ENCODE measurements around the gene TK1.

- no peak for TF ChIP-seq BHLHE40 (IDR thresholded peaks at IDR 0.05; ENCODE audit: borderline replicate concordance)
- TF ChIP-seq NFRKB (IDR thresholded peaks at IDR 0.05): no peak
- no peak for TF ChIP-seq ARNT (IDR thresholded peaks at IDR 0.05)
- TF ChIP-seq SUZ12 (IDR thresholded peaks at IDR 0.05): no peak
- TF ChIP-seq PKNOX1 (IDR thresholded peaks at IDR 0.05): no peak
- no peak for TF ChIP-seq FOXK2 (IDR thresholded peaks at IDR 0.05)
- no peak for TF ChIP-seq L3MBTL2 (conservative IDR thresholded peaks at IDR 0.05)
- no peak for TF ChIP-seq HDGF (IDR thresholded peaks at IDR 0.05; ENCODE audit: borderline replicate concordance)
- TF ChIP-seq ELF4 (IDR thresholded peaks at IDR 0.05): no peak
- no peak for TF ChIP-seq SP1 (IDR thresholded peaks at IDR 0.05)
- no peak for TF ChIP-seq TARDBP (IDR thresholded peaks at IDR 0.05)
- no peak for TF ChIP-seq CTBP1 (IDR thresholded peaks at IDR 0.05; ENCODE audit: borderline replicate concordance)
Measured at GRCh38 chr17:78234261-78234865, 47.5 kb upstream of the TK1 start.
